Thyroid gland (tissue), 4 donors: ENCODE results near the gene URM1. TPM values are rescaled to one million over a fixed set of nuclear protein-coding genes. Genes with fewer than 3 reads are reported as not detected.
"Not testable (repeated sequence)": the region's sequence is repeated elsewhere in the genome, so short reads cannot be mapped to it uniquely, and the experiment has no call there.

Experiments
- DNase-seq, 2 donors: peaks; one replicate each; pipeline ENCODE4 v3.0.0-alpha.2; 2019
- H3K27ac ChIP-seq, 3 donors: fragments of 200-600 bp; sonication (generic); 1 replicate in 2 of 3; 2 replicates in 1 of 3; pipeline ENCODE4 v1.5.1; 2016 to 2019; ENCODE audit warnings: mild to moderate bottlenecking in 1 of 3, moderate library complexity in 1 of 3
- H3K27me3 ChIP-seq: fragments of 200-600 bp; sonication (generic); one replicate; pipeline ENCODE4 v1.5.1; 2019
- H3K36me3 ChIP-seq, 2 donors: fragments of 200-600 bp; sonication (generic); one replicate each; pipeline ENCODE4 v1.5.1; 2016 to 2019
- H3K4me1 ChIP-seq, 2 donors: fragments of 200-600 bp; sonication (generic); one replicate each; pipeline ENCODE4 v1.5.1; 2017 to 2019
- H3K4me3 ChIP-seq, 3 donors: fragments of 200-600 bp; sonication (generic); replicated peaks in 1 of 3; 1 replicate in 2 of 3; 2 replicates in 1 of 3; pipeline ENCODE4 v1.5.1; 2016; ENCODE audit warnings: mild to moderate bottlenecking in 1 of 3
- H3K9me3 ChIP-seq: fragments of 200-600 bp; sonication (generic); one replicate; pipeline ENCODE4 v1.5.1; 2017
- POLR2A ChIP-seq, 2 donors: fragments of 450-650 bp; IDR thresholded peaks; one replicate each; pipeline ENCODE4 v1.6.1; 2017; ENCODE audit warnings: antibody characterized with exemption in 2 of 2, mild to moderate bottlenecking in 2 of 2, moderate library complexity in 1 of 2
- WGBS, 2 donors: methylation state at CpG; one replicate each; pipeline ENCODE4 v1.1.5; 2017; 5-methylcytosine and 5-hydroxymethylcytosine counted together
- intact Hi-C: fragments of 100-400 bp; cut with DNase I; formaldehyde crosslinking; loops from one replicate; pipeline ENCODE4 v1.15.1; 2023
- total RNA-seq, 4 donors: library from RNA; depleted of rRNA; stranded (reverse); fragments of >200 nt; gene quantifications; one replicate each; pipeline ENCODE4 v1.2.3, GENCODE V29; 2016
- TF ChIP-seq, protein P1 (sequence below), 6 experiments: fragments of 200-600 bp in 3 of 6; fragments of 450-650 bp in 3 of 6; sonication (generic) in 3 of 6; IDR thresholded peaks; one replicate each; pipeline ENCODE4 v1.5.1; 2016 to 2019; ENCODE audit warnings: antibody characterized with exemption in 6 of 6, mild to moderate bottlenecking in 2 of 6, inconsistent platforms in 1 of 6, moderate library complexity in 1 of 6

URM1 gene
- total RNA-seq, 4 donors from 2014 or later = 24.3 to 39.4 (median 31.2) TPM

DNA sequence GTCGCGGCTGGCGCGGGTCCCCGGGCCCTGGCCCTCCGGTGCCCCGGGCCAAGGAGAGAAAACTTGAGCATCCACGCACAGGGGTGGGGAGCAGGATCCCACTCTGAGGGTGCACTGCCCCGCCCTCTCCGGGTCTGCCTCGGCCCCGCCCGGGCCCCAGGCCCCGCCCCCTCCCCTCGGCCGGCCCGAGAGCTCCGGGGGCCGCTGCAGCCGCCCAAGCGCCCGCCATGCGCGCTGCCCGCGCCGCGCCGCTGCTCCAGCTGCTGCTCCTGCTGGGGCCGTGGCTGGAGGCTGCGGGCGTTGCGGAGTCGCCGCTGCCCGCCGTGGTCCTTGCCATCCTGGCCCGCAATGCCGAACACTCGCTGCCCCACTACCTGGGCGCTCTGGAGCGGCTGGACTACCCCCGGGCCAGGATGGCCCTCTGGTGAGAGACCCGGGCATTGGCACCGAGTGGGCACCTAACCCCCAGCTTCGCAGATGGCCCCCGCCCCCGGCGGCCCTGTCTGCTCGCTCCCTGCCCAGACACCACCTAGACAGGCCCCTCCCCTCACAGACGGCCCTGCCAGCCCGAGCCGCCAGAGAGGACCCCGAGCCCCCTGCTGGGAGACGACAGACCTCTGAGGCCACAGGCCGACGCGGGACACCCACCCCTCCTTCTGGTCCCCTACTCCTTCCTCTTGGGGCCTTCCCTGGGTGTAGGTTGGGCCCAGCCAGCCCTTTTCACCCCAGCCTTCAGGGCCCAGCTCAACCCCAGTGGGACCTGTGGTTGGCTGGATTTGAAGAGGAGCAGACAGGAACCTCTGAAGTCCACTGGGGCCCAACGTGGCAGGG, 49.7 kb downstream of the URM1 start, which contains the start of gene CERCAM:
Gene CERCAM, plus strand, starts transcription at position 207 of the 831 bp plus-strand sequence. Its CDS starts 21 bp downstream, at position 228.
- TF ChIP-seq, protein P1, sequence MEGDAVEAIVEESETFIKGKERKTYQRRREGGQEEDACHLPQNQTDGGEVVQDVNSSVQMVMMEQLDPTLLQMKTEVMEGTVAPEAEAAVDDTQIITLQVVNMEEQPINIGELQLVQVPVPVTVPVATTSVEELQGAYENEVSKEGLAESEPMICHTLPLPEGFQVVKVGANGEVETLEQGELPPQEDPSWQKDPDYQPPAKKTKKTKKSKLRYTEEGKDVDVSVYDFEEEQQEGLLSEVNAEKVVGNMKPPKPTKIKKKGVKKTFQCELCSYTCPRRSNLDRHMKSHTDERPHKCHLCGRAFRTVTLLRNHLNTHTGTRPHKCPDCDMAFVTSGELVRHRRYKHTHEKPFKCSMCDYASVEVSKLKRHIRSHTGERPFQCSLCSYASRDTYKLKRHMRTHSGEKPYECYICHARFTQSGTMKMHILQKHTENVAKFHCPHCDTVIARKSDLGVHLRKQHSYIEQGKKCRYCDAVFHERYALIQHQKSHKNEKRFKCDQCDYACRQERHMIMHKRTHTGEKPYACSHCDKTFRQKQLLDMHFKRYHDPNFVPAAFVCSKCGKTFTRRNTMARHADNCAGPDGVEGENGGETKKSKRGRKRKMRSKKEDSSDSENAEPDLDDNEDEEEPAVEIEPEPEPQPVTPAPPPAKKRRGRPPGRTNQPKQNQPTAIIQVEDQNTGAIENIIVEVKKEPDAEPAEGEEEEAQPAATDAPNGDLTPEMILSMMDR (IDR thresholded peaks at IDR 0.05) = peak in 2 of 6 experiments; percentile 1 to 21
- TF ChIP-seq POLR2A (IDR thresholded peaks at IDR 0.05) = peak in 1 of 2 donors; percentile 41
- Histone ChIP-seq H3K4me1 (peaks cover 17 to 25% of the 10 kb centered on the region in 2 donors), H3K9me3 (no peaks in the 10 kb centered on the region), H3K27me3 (no peaks in the 10 kb centered on the region), H3K36me3 (no peaks in the 10 kb centered on the region), H3K4me3 (peak within 1 kb of the TSS; percentile 30 to 89 (median 78)), H3K27ac (peak within 1 kb of the TSS; percentile 8 to 84 (median 47))
- peak; percentile 64 to 71 for DNase-seq
- 2% methylated on average over 7 of the region's 59 CpGs; no CpG with 5 or more reads in 1 of the 2 donors for WGBS, 2 donors
- intact Hi-C loops = no loop called here

DNA sequence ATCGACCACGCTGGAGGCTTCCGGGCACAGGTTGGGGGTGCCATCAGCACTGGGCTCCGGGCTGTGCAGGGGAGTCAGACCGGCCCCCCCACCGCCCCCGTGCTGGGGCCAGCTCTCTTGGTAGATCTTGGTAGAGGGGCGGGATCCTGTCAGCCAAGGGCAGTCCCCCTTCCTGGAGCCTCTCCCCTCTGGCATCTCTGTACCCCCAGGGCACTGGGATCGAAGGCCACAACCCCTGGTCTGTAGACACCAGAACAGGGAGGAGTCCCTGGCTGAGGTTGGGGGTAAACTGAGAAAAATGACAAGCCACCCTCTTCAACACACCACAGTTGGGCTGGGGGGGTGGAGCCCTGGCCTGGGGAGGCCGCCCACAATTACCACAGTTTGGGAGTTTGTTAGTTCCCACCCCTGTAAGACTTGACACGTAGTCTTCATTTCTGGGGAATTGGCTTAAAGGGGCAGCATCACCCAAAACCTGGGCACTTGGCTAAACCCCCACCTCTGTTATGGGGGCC, 50.4 kb downstream of the URM1 start:
- Histone ChIP-seq H3K9me3 (no peaks in the 10 kb centered on the region), H3K4me3 (peak overlapping the region in 1 of 3 donors; percentile 78), H3K36me3 (no peaks in the 10 kb centered on the region), H3K27me3 (no peaks in the 10 kb centered on the region), H3K27ac (peak overlapping the region in 2 of 3 donors; percentile 8 to 84), H3K4me1 (peaks cover 13 to 19% of the 10 kb centered on the region in 2 donors)
- TF ChIP-seq, protein P1 (IDR thresholded peaks at IDR 0.05) = no peak
- no peak for TF ChIP-seq POLR2A (IDR thresholded peaks at IDR 0.05)
- DNase-seq = no peak
- intact Hi-C loops = no loop called here
- WGBS, 2 donors = 58 to 67% methylated on average over 3 of the region's 11 CpGs

DNA sequence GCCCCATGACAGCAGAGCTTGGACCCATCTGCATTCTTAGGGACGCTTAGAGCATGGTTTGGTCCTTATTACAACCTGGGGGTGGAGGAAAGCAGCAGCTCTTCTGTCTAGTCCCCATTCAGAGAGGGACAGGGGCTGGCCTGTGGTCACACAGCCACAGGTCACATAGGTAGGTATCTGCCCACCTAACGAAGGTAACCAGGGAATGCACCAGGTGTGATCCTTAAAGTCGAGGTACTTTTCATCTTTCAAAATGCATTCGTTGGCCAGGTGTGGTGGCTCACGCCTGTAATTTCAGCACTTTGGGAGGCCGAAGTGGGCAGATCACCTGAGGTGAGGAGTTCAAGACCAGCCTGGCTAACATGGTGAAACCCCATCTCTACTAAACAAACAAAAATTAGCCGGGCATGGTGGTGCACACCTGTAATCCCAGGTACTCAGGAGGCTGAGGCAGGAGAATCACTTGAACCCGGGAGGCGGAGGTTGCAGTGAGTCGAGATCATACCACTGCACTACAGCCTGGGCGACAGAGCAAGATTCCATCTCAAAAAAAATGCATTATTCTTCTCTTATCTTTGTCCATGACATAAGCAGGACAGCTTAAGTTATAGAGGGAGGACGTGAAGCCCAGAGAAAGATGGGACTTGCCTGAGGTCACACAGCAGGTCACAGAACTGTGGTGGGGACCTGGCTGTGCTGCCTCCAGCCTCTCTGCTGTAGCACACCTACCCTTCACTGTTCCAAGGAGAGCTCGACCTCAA, 51.0 kb downstream of the URM1 start:
- not testable (repeated sequence) for H3K4me3 ChIP-seq, DNase-seq

GRCh38 chr9:128422783-128423150, 51.6 kb downstream of the URM1 start:
- Histone ChIP-seq H3K27ac (no peak overlapping the region), H3K4me1 (peaks cover 12 to 18% of the 10 kb centered on the region in 2 donors), H3K4me3 (no peak overlapping the region), H3K27me3 (no peaks in the 10 kb centered on the region), H3K9me3 (no peaks in the 10 kb centered on the region), H3K36me3 (no peaks in the 10 kb centered on the region)
- intact Hi-C loops = no loop called here
- no peak for DNase-seq
- 93 to 95% methylated on average over 5 of the region's 5 CpGs for WGBS, 2 donors
- TF ChIP-seq, protein P1 (IDR thresholded peaks at IDR 0.05) = no peak
- no peak for TF ChIP-seq POLR2A (IDR thresholded peaks at IDR 0.05)

More for the DNA sequence above, 51.0 kb downstream of the URM1 start:
- H3K4me1 ChIP-seq = peaks cover 12 to 18% of the 10 kb centered on the region in 2 donors
- 92 to 93% methylated on average over 13 of the region's 13 CpGs for WGBS, 2 donors
- H3K36me3 ChIP-seq, H3K27me3 ChIP-seq, intact Hi-C loops, H3K9me3 ChIP-seq, H3K27ac ChIP-seq: not testable (repeated sequence)

GRCh38 chr9:128423356-128423755, 52.2 kb downstream of the URM1 start:
- H3K4me3 ChIP-seq, DNase-seq, H3K36me3 ChIP-seq, H3K27me3 ChIP-seq, H3K9me3 ChIP-seq, H3K27ac ChIP-seq, intact Hi-C loops: not testable (repeated sequence)
- H3K4me1 ChIP-seq = peaks cover 12 to 18% of the 10 kb centered on the region in 2 donors
- 82 to 94% methylated on average over 6 of the region's 6 CpGs for WGBS, 2 donors
